ENCODE data around the gene TNFRSF6B.
"Not testable (repeated sequence)": the region's sequence is repeated elsewhere in the genome, so short reads cannot be mapped to it uniquely, and the experiment has no call there.

The TNFRSF6B gene

GRCh38 chr20:63665708-63666107 lies 30.7 kb upstream of the TNFRSF6B start:
- Histone ChIP-seq H3K36me3 (ENCODE audit: low read depth) (peaks cover 86% of the 10 kb centered on the region), H3K9me3 (ENCODE audit: severe bottlenecking) (no peaks in the 10 kb centered on the region), H3K27ac (ENCODE audit: poor library complexity, severe bottlenecking) (no peak overlapping the region), H3K27me3 (ENCODE audit: insufficient read depth, poor library complexity, severe bottlenecking) (no peaks in the 10 kb centered on the region), H3K4me3 (ENCODE audit: severe bottlenecking) (no peak overlapping the region), H3K4me1 (ENCODE audit: insufficient read depth, poor library complexity, severe bottlenecking) (no peaks in the 10 kb centered on the region)
- TF ChIP-seq CTCF (IDR thresholded peaks at IDR 0.05; ENCODE audit: poor library complexity, severe bottlenecking) = no peak
- DNase-seq (ENCODE audit: low spot score) = no peak
- ATAC-seq (ENCODE audit: low read depth) = no peak

GRCh38 chr20:63667858-63668257 lies 28.6 kb upstream of the TNFRSF6B start:
- no peaks in the 10 kb centered on the region for H3K4me1 ChIP-seq (ENCODE audit: insufficient read depth, poor library complexity, severe bottlenecking)
- H3K4me3 ChIP-seq (ENCODE audit: severe bottlenecking) = no peak overlapping the region
- no peak for DNase-seq (ENCODE audit: low spot score)
- no peak for ATAC-seq (ENCODE audit: low read depth)
- H3K36me3 ChIP-seq (ENCODE audit: low read depth) = peaks cover 86% of the 10 kb centered on the region
- no peaks in the 10 kb centered on the region for H3K9me3 ChIP-seq (ENCODE audit: severe bottlenecking)
- H3K27me3 ChIP-seq (ENCODE audit: insufficient read depth, poor library complexity, severe bottlenecking) = no peaks in the 10 kb centered on the region
- no peak overlapping the region for H3K27ac ChIP-seq (ENCODE audit: poor library complexity, severe bottlenecking)
- TF ChIP-seq CTCF (IDR thresholded peaks at IDR 0.05; ENCODE audit: poor library complexity, severe bottlenecking) = no peak

- no peak overlapping the region for H3K27ac ChIP-seq (ENCODE audit: poor library complexity, severe bottlenecking)
- H3K9me3 ChIP-seq (ENCODE audit: severe bottlenecking) = no peaks in the 10 kb centered on the region
- TF ChIP-seq CTCF (IDR thresholded peaks at IDR 0.05; ENCODE audit: poor library complexity, severe bottlenecking) = no peak
- ATAC-seq (ENCODE audit: low read depth) (no peak), DNase-seq (ENCODE audit: low spot score) (no peak)
- H3K4me1 ChIP-seq (ENCODE audit: insufficient read depth, poor library complexity, severe bottlenecking) = no peaks in the 10 kb centered on the region
- H3K4me3 ChIP-seq (ENCODE audit: severe bottlenecking) = no peak overlapping the region
- H3K27me3 ChIP-seq (ENCODE audit: insufficient read depth, poor library complexity, severe bottlenecking) = no peaks in the 10 kb centered on the region
- H3K36me3 ChIP-seq (ENCODE audit: low read depth) = peaks cover 86% of the 10 kb centered on the region
Observed at GRCh38 chr20:63668351-63668750, 28.1 kb upstream of the TNFRSF6B start.

- not testable (repeated sequence) for ATAC-seq (ENCODE audit: low read depth)
Observed at GRCh38 chr20:63671695-63672094, 24.8 kb upstream of the TNFRSF6B start.

GRCh38 chr20:63672666-63673065 lies 23.8 kb upstream of the TNFRSF6B start:
- ATAC-seq (ENCODE audit: low read depth) = no peak

More at GRCh38 chr20:63671695-63672094, 24.8 kb upstream of the TNFRSF6B start:
- not testable (repeated sequence) for H3K27me3 ChIP-seq (ENCODE audit: insufficient read depth, poor library complexity, severe bottlenecking); DNase-seq (ENCODE audit: low spot score); H3K27ac ChIP-seq (ENCODE audit: poor library complexity, severe bottlenecking); H3K4me3 ChIP-seq (ENCODE audit: severe bottlenecking); H3K9me3 ChIP-seq (ENCODE audit: severe bottlenecking); H3K4me1 ChIP-seq (ENCODE audit: insufficient read depth, poor library complexity, severe bottlenecking)
- peaks cover 86% of the 10 kb centered on the region for H3K36me3 ChIP-seq (ENCODE audit: low read depth)

More at GRCh38 chr20:63672666-63673065, 23.8 kb upstream of the TNFRSF6B start:
- Histone ChIP-seq H3K36me3 (ENCODE audit: low read depth) (peaks cover 83% of the 10 kb centered on the region), H3K27ac (ENCODE audit: poor library complexity, severe bottlenecking) (no peak overlapping the region), H3K27me3 (ENCODE audit: insufficient read depth, poor library complexity, severe bottlenecking) (no peaks in the 10 kb centered on the region), H3K9me3 (ENCODE audit: severe bottlenecking) (no peaks in the 10 kb centered on the region), H3K4me3 (ENCODE audit: severe bottlenecking) (no peak overlapping the region), H3K4me1 (ENCODE audit: insufficient read depth, poor library complexity, severe bottlenecking) (no peaks in the 10 kb centered on the region)
- no peak for TF ChIP-seq CTCF (IDR thresholded peaks at IDR 0.05; ENCODE audit: poor library complexity, severe bottlenecking)
- no peak for DNase-seq (ENCODE audit: low spot score)
